Left ventricle myocardium inferior (tissue), 1 donor: ENCODE results near the gene LCN1. TPM values are rescaled to one million over a fixed set of nuclear protein-coding genes. Genes with fewer than 3 reads are reported as not detected.

ENCODE experiments used
- DNase-seq: peaks from one replicate; pipeline ENCODE4 v3.0.0-alpha.2; 2020
- H3K27ac ChIP-seq: fragments of 200-600 bp; replicated peaks from 2 replicates; pipeline ENCODE4 v1.8.0; 2021
- H3K27me3 ChIP-seq: fragments of 200-600 bp; 2 replicates; pipeline ENCODE4 v1.8.0; 2021; ENCODE audit warnings: low read depth
- H3K36me3 ChIP-seq: fragments of 200-600 bp; 2 replicates; pipeline ENCODE4 v1.8.0; 2021
- H3K4me1 ChIP-seq: fragments of 200-600 bp; 2 replicates; pipeline ENCODE4 v1.8.0; 2021
- H3K4me3 ChIP-seq: fragments of 200-600 bp; 2 replicates; pipeline ENCODE4 v1.8.0; 2021; ENCODE audit warnings: mild to moderate bottlenecking, moderate library complexity
- H3K9me3 ChIP-seq: fragments of 200-600 bp; replicated peaks from 2 replicates; pipeline ENCODE4 v1.8.0; 2021
- intact Hi-C: fragments of 100-400 bp; cut with micrococcal nuclease; formaldehyde crosslinking; loops from one replicate; pipeline ENCODE4 v1.11.0; 2022
- total RNA-seq: library from RNA; stranded (reverse); fragmentation: NEBNext Ultra II Directional; extraction: Animal tissue kit (Norgen Biotek cat#: 25700); gene quantifications from one replicate; pipeline ENCODE4 v1.2.1, GENCODE V29; 2021
- TF ChIP-seq, protein P1 (sequence below): fragments of 200-600 bp; IDR thresholded peaks from 2 replicates; pipeline ENCODE4 v1.8.0; 2021; ENCODE audit warnings: antibody characterized with exemption, mild to moderate bottlenecking, borderline replicate concordance
- donor health status: DM: no; HTN: yes; CAD: no; lungs with severe emphysema.

The LCN1 gene
- total RNA-seq, 1 donor from 2014 or later, result not detected

DNA sequence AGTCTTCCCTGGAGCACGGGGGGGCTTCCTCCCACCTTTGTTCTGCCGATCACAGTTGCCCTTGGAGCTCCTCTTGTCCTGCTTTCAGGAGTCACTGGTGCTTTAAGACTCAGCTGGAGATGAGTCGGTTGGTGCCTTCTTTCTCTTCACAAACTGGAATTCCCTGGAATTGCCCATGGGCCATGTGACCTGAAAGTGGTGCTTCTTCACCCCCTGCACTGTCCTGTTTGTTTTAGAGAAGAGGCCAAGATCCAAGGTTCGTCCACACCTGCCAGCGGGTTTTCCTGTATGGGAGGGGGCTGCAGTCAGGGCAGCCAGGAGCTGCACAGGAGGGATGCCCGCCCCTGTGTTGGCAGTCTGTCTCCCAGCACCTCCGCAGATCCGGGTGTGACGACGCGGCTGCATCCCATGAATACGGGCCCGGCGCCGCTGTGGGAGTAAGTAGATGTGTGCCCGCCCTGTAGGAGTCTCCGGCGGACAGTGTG lies 30.2 kb upstream of the LCN1 start:
- no peaks in the 10 kb centered on the region for H3K27me3 ChIP-seq
- no peaks in the 10 kb centered on the region for H3K9me3 ChIP-seq
- no peak overlapping the region for H3K27ac ChIP-seq
- no peaks in the 10 kb centered on the region for H3K4me1 ChIP-seq
- no peak overlapping the region for H3K4me3 ChIP-seq
- DNase-seq, result no peak
- TF ChIP-seq, protein P1, sequence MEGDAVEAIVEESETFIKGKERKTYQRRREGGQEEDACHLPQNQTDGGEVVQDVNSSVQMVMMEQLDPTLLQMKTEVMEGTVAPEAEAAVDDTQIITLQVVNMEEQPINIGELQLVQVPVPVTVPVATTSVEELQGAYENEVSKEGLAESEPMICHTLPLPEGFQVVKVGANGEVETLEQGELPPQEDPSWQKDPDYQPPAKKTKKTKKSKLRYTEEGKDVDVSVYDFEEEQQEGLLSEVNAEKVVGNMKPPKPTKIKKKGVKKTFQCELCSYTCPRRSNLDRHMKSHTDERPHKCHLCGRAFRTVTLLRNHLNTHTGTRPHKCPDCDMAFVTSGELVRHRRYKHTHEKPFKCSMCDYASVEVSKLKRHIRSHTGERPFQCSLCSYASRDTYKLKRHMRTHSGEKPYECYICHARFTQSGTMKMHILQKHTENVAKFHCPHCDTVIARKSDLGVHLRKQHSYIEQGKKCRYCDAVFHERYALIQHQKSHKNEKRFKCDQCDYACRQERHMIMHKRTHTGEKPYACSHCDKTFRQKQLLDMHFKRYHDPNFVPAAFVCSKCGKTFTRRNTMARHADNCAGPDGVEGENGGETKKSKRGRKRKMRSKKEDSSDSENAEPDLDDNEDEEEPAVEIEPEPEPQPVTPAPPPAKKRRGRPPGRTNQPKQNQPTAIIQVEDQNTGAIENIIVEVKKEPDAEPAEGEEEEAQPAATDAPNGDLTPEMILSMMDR, result no peak
- intact Hi-C loops, result no loop called here
- peaks cover 24% of the 10 kb centered on the region for H3K36me3 ChIP-seq

DNA sequence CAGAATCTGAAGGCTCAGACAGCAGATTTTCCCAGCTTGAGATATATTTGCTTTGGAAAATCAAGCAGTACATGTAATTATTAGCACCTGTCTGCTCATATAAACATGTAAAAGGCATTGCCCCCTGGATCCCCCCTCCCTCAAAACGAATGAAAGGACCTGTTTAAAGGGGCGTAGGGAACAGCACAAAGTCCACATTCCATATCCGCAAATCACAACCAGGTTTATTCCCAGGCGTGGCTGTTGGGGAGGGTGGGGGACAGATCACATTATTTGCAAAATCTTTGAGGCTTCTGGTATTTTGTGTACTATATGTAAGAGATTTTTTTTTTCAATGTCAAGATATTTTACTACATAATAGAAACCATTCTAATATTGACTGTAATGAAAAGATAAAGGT lies 29.5 kb upstream of the LCN1 start:
- Histone ChIP-seq H3K36me3 (peaks cover 17% of the 10 kb centered on the region), H3K4me1 (no peaks in the 10 kb centered on the region), H3K9me3 (no peaks in the 10 kb centered on the region), H3K27ac (no peak overlapping the region), H3K4me3 (no peak overlapping the region), H3K27me3 (no peaks in the 10 kb centered on the region)
- no peak for DNase-seq
- intact Hi-C loops, result no loop called here
- TF ChIP-seq, protein P1, result no peak

DNA sequence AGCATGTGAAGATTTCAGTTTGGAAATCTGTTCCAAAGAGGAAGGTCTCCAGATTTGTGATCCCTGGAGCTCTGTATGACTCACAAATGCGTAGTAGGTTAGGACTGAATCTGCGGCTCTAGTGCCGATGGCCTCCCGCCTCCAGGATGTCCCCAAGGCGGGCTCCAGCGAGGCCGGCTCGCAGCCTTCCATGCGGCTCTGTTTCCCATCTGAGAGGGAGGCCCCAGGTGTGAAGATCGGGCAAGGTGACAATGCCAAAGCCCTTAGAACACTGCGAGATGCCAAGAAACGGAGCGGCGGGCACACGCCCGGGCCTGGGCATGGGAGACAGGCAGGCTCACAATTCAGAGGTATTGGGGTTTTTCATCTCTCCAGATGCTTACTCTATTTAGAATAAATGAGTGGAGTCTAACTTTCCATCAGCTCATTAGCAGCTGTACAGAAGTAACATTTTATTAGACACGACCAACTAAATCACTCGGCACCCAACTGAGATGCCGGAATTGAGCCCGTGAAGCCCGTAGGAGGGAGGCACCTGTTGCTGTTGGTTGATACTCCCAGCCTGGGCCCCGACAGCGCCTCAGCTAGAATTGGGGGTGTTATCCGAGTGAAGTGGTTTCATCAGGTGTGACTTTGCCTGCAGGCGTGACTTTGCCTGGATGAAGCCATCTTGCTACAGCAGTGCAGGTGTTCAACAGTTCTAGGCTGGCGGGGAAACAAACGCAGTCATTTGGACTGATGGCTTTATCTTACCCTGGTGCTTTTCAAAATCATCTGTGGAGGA lies 28.2 kb upstream of the LCN1 start:
- Histone ChIP-seq H3K9me3 (no peaks in the 10 kb centered on the region), H3K27me3 (no peaks in the 10 kb centered on the region), H3K4me1 (no peaks in the 10 kb centered on the region), H3K4me3 (no peak overlapping the region), H3K27ac (no peak overlapping the region), H3K36me3 (peaks cover 6% of the 10 kb centered on the region)
- intact Hi-C loops, result no loop called here
- TF ChIP-seq, protein P1, result no peak
- DNase-seq, result no peak

GRCh38 chr9:135494791-135495559 lies 26.3 kb upstream of the LCN1 start:
- no peaks in the 10 kb centered on the region for H3K9me3 ChIP-seq
- TF ChIP-seq, protein P1, result no peak
- DNase-seq, result no peak
- peaks cover 10% of the 10 kb centered on the region for H3K4me1 ChIP-seq
- no peak overlapping the region for H3K27ac ChIP-seq
- no peak overlapping the region for H3K4me3 ChIP-seq
- H3K27me3 ChIP-seq, result no peaks in the 10 kb centered on the region
- intact Hi-C loops, result no loop called here
- H3K36me3 ChIP-seq, result no peaks in the 10 kb centered on the region

DNA sequence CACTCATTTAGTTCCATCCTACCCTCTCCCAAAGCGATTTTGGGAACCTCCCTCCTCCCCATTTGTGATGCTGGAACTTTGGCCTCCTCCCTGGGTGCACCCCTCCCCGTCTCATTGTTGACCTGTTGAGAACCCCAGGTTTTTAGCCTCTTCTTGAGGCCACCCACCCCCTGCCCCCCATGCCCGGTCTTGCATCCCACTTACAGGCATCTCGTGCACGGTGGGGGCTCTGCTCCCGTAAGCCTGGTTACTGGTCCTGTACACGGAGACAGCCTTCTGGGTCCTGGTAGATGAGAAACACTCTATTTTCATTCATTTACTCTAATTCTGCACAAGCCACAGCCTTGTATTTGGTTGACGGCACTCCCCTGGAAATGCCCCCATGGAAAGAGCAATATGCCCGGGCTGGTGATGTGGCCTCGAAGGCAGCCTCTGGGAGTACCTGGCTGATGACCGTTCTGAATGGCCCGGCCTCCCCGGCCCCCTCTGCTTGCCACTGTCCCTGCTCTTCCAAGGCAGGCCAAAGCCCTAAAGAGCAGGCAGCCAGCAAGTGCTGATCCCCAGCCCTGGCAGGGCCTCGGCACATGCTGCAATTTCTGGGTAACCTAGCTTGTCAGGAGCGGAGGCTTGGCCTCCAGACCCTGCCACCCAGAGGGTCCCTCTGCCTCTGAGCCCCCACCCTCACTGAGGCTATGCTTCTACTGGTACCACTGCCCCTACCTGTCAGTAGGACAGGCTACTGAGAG lies 22.7 kb upstream of the LCN1 start:
- Histone ChIP-seq H3K4me3 (no peak overlapping the region), H3K36me3 (peaks cover 17% of the 10 kb centered on the region), H3K4me1 (peaks cover 37% of the 10 kb centered on the region), H3K27me3 (no peaks in the 10 kb centered on the region), H3K9me3 (no peaks in the 10 kb centered on the region), H3K27ac (no peak overlapping the region)
- intact Hi-C loops, result no loop called here
- no peak for DNase-seq
- TF ChIP-seq, protein P1, result no peak
